Heart left ventricle (tissue), 16 donors: ENCODE results near the gene FOXP1. TPM values are rescaled to one million over a fixed set of nuclear protein-coding genes. Genes with fewer than 3 reads are reported as not detected.
A peak's percentile ranks its signal among the peaks of the same experiment; 100 is the strongest.

Experiments
- ATAC-seq, 4 donors: fragments of 200-7000 bp; cut with Tn5 transposase; one replicate each; pipeline ENCODE4 v1.9.1; 2020 to 2022; ENCODE audit warnings: moderate library complexity in 4 of 4, mild to moderate bottlenecking in 3 of 4, moderate number of reproducible peaks in 1 of 4
- DNase-seq, 5 donors: peaks; one replicate each; pipeline ENCODE4 v3.0.0-alpha.2; 2020
- H3K27ac ChIP-seq, 12 donors: fragments of 200-600 bp; sonication (generic) in 4 of 12; one replicate each; pipeline versions ENCODE4 v1.5.0 to v1.8.0; 2016 to 2022; ENCODE audit warnings: mild to moderate bottlenecking in 2 of 12
- H3K27me3 ChIP-seq, 9 donors: fragments of 200-600 bp; sonication (generic) in 2 of 9; one replicate each; pipeline versions ENCODE4 v1.5.1 to v1.8.0; 2016 to 2022; ENCODE audit warnings: mild to moderate bottlenecking in 3 of 9
- H3K36me3 ChIP-seq, 9 donors: fragments of 200-600 bp; sonication (generic) in 2 of 9; one replicate each; pipeline versions ENCODE4 v1.5.0 to v1.8.0; 2018 to 2022; ENCODE audit warnings: mild to moderate bottlenecking in 2 of 9
- H3K4me1 ChIP-seq, 12 donors: fragments of 200-600 bp; sonication (generic) in 4 of 12; one replicate each; pipeline versions ENCODE4 v1.5.0 to v1.8.0; 2016 to 2022; ENCODE audit warnings: mild to moderate bottlenecking in 3 of 12
- H3K4me3 ChIP-seq, 12 donors: fragments of 200-600 bp; sonication (generic) in 4 of 12; one replicate each; pipeline versions ENCODE4 v1.5.0 to v1.8.0; 2017 to 2022; ENCODE audit warnings: mild to moderate bottlenecking in 9 of 12, moderate library complexity in 4 of 12
- H3K9me3 ChIP-seq, 12 donors: fragments of 200-600 bp; sonication (generic) in 4 of 12; one replicate each; pipeline versions ENCODE4 v1.5.0 to v1.8.0; 2016 to 2022; ENCODE audit warnings: mild to moderate bottlenecking in 1 of 12
- CTCF ChIP-seq, 12 donors: fragments of 200-600 bp; sonication (generic) in 4 of 12; IDR thresholded peaks; one replicate each; pipeline versions ENCODE4 v1.5.0 to v1.8.0; 2018 to 2022; ENCODE audit warnings: antibody characterized with exemption in 12 of 12, mild to moderate bottlenecking in 5 of 12
- POLR2A ChIP-seq, 2 donors: fragments of 450-650 bp; IDR thresholded peaks; one replicate each; pipeline ENCODE4 v1.6.1; 2017; ENCODE audit warnings: antibody characterized with exemption in 2 of 2, mild to moderate bottlenecking in 2 of 2, moderate library complexity in 2 of 2
- WGBS, 4 donors: extraction: QIAGEN DNeasy Blood & Tissue Kit in 2 of 4; methylation state at CpG; one replicate each; pipeline versions ENCODE4 v1.1.5 to v1.1.7; 2013 to 2018; 5-methylcytosine and 5-hydroxymethylcytosine counted together
- intact Hi-C, 10 donors: fragments of 100-400 bp; cut with DNase I; formaldehyde crosslinking; loops; one replicate each; pipeline versions ENCODE4 v1.11.1 to v1.14.2; 2022
- polyA plus RNA-seq, 2 donors: library from polyadenylated mRNA; stranded (reverse); fragments of 200-250 nt; gene quantifications; one replicate each; pipeline ENCODE4 v1.2.3, GENCODE V29; 2013
- total RNA-seq, 9 donors: library from RNA; depleted of rRNA in 2 of 9; stranded (reverse); fragments of >200 nt in 2 of 9; fragmentation: NEBNext Ultra II Directional in 3 of 9; extraction: Animal tissue kit (Norgen Biotek cat#: 25700) in 3 of 9; gene quantifications; one replicate each; pipeline versions ENCODE4 v1.1.0 to v1.2.4, GENCODE V29; 2016 to 2023
- donor health status: ischemic (EF 13 %, LVEDD 7.1; RV severe dilation, severe dysfunction).
- donor health status: healthy with polysubstance abuse.
- donor health status: DM: no; HTN: yes; CAD: no.
- donor health status: DM: no; HTN: no; CAD: no.
- donor health status: ischemic (EF 25% LVEDD 6.9; RV normal size, moderate dysfunction).
- donor health status: ischemic (EF 25% LVEDD 5.7; RV mildly dilated, moderate dysfunction).
- donor health status: healthy.
- donor health status: DM: yes; HTN: yes; CAD: no.
- donor health status: ischemic (EF 35%, LVEDD 5.7; RV mildly dilated, moderate dysfunction).
- donor health status: nonischemic (EF 11% LVEDD 7.7; RV severe dilation, severe dysfunction).
- donor health status: DM: yes; HTN: yes; CAD: no.
- donor health status: PGD.
- donor health status: ischemic (EF 29% LVEDD 5.4; RV normal size, mild dysfunction).
- donor health status: nonischemic (EF 23%, LVEDD 6.1; RV moderate dilation, normal function).

The FOXP1 gene
- total and polyA plus RNA-seq, 11 donors, result 14.9 to 67.8 (median 41.1) TPM

- peak in 1 of 12 donors; percentile 2 for TF ChIP-seq CTCF (IDR thresholded peaks at IDR 0.05)
- no peak for TF ChIP-seq POLR2A (IDR thresholded peaks at IDR 0.05)
- no peaks in the 10 kb centered on the region for H3K9me3 ChIP-seq
- ATAC-seq (peak in 2 of 4 donors; percentile 32 to 58), DNase-seq (peak in 1 of 5 donors; percentile 33)
- H3K36me3 ChIP-seq, result no peaks in the 10 kb centered on the region
- intact Hi-C loops, result loop anchor here in 3 of 10 donors (2.0 to 5.0 kb wide), 3 partner anchors 274 to 759 kb away; no protein-coding TSS in a partner anchor
- no peak overlapping the region for H3K4me3 ChIP-seq
- H3K27ac ChIP-seq, result peak overlapping the region in 9 of 12 donors; percentile 1 to 67 (median 51)
- 83 to 92% (median 88%) methylated on average over 9 of the region's 9 CpGs for WGBS, 4 donors
- peaks cover 0 to 30% (median 7%) of the 10 kb centered on the region in 12 donors for H3K4me1 ChIP-seq
- H3K27me3 ChIP-seq, result no peaks in the 10 kb centered on the region
Observed at GRCh38 chr3:71310980-71311660, 272.4 kb downstream of the FOXP1 start.

GRCh38 chr3:71310359-71310979 is 273.1 kb downstream of the FOXP1 start:
- peak overlapping the region in 1 of 12 donors; percentile 16 for H3K4me3 ChIP-seq
- no peaks in the 10 kb centered on the region for H3K27me3 ChIP-seq
- ATAC-seq (peak; percentile 67 to 88 (median 80)), DNase-seq (peak; percentile 41 to 77 (median 64))
- 45 to 51% (median 47%) methylated on average over 9 of the region's 9 CpGs for WGBS, 4 donors
- intact Hi-C loops, result loop anchor here in 3 of 10 donors (2.0 to 5.0 kb wide), 3 partner anchors 274 to 758 kb away; no protein-coding TSS in a partner anchor
- no peaks in the 10 kb centered on the region for H3K9me3 ChIP-seq
- no peak for TF ChIP-seq POLR2A (IDR thresholded peaks at IDR 0.05)
- TF ChIP-seq CTCF (IDR thresholded peaks at IDR 0.05), result peak in 4 of 12 donors; percentile 12 to 37 (median 30)
- peaks cover 0 to 37% (median 9%) of the 10 kb centered on the region in 12 donors for H3K4me1 ChIP-seq
- peak overlapping the region in 10 of 12 donors; percentile 24 to 67 (median 51) for H3K27ac ChIP-seq
- no peaks in the 10 kb centered on the region for H3K36me3 ChIP-seq

GRCh38 chr3:71309886-71310285 is 273.6 kb downstream of the FOXP1 start:
- DNase-seq, result no peak
- Histone ChIP-seq H3K4me3 (no peak overlapping the region), H3K4me1 (peaks cover 0 to 40% (median 11%) of the 10 kb centered on the region in 12 donors), H3K9me3 (no peaks in the 10 kb centered on the region), H3K27ac (peak overlapping the region in 7 of 12 donors; percentile 24 to 67 (median 51)), H3K36me3 (no peaks in the 10 kb centered on the region), H3K27me3 (no peaks in the 10 kb centered on the region)
- 83 to 94% (median 88%) methylated on average over 1 of the region's 1 CpG for WGBS, 4 donors
- ATAC-seq, result no peak
- intact Hi-C loops, result loop anchor here (2.0 to 10.0 kb wide), 14 partner anchors 185 to 775 kb away; partner anchors contain the start of gene FOXP1 (in 5 of the 10)
- no peak for TF ChIP-seq CTCF (IDR thresholded peaks at IDR 0.05)

GRCh38 chr3:71309342-71309741 is 274.2 kb downstream of the FOXP1 start:
- Histone ChIP-seq H3K4me3 (no peak overlapping the region), H3K27ac (no peak overlapping the region), H3K9me3 (no peaks in the 10 kb centered on the region), H3K4me1 (peaks cover 0 to 45% (median 16%) of the 10 kb centered on the region in 12 donors), H3K27me3 (no peaks in the 10 kb centered on the region), H3K36me3 (no peaks in the 10 kb centered on the region)
- DNase-seq (no peak), ATAC-seq (no peak)
- no peak for TF ChIP-seq POLR2A (IDR thresholded peaks at IDR 0.05)
- no peak for TF ChIP-seq CTCF (IDR thresholded peaks at IDR 0.05)
- intact Hi-C loops, result loop anchor here (5.0 to 10.0 kb wide), 11 partner anchors 185 to 775 kb away; partner anchors contain the start of gene FOXP1 (in 5 of the 10)
- 84 to 93% (median 90%) methylated on average over 3 of the region's 3 CpGs for WGBS, 4 donors
